Neutrophil (primary cell): ENCODE results near the gene ZBTB12.

Experiments used
- H3K27ac ChIP-seq: fragments of 200-600 bp; sonication (generic); 2 replicates; pipeline ENCODE4 v1.5.1; 2016; ENCODE audit warnings: mild to moderate bottlenecking, moderate library complexity
- H3K27me3 ChIP-seq: fragments of 200-600 bp; sonication (generic); 2 replicates; pipeline ENCODE4 v1.6.0; 2016; ENCODE audit warnings: mild to moderate bottlenecking
- H3K36me3 ChIP-seq: fragments of 200-600 bp; sonication (generic); 2 replicates; pipeline ENCODE4 v1.5.1; 2017
- H3K4me1 ChIP-seq, 2 experiments: fragments of 200-600 bp in 1 of 2; sonication (generic) in 1 of 2; 1 replicate in 1 of 2; 2 replicates in 1 of 2; pipeline versions ENCODE4 v1.5.1 to v1.6.1; 2013 to 2016; ENCODE audit warnings: low read depth in 1 of 2, low read length in 1 of 2, mild to moderate bottlenecking in 1 of 2, moderate library complexity in 1 of 2; ENCODE audit not compliant: control insufficient read depth in 1 of 2, insufficient read depth in 1 of 2
- H3K4me3 ChIP-seq, 2 experiments: fragments of 200-600 bp in 1 of 2; sonication (generic) in 1 of 2; 1 replicate in 1 of 2; 2 replicates in 1 of 2; pipeline ENCODE4 v1.5.1; 2013 to 2016; ENCODE audit warnings: low read depth in 1 of 2, low read length in 1 of 2, mild to moderate bottlenecking in 1 of 2, moderate library complexity in 1 of 2
- H3K9me3 ChIP-seq: fragments of 200-600 bp; sonication (generic); 2 replicates; pipeline ENCODE4 v1.5.1; 2016
- TF ChIP-seq, protein P1 (sequence below): fragments of 200-600 bp; sonication (generic); IDR thresholded peaks from 2 replicates; pipeline ENCODE4 v1.5.1; 2016; ENCODE audit warnings: antibody characterized with exemption

ZBTB12 gene

DNA sequence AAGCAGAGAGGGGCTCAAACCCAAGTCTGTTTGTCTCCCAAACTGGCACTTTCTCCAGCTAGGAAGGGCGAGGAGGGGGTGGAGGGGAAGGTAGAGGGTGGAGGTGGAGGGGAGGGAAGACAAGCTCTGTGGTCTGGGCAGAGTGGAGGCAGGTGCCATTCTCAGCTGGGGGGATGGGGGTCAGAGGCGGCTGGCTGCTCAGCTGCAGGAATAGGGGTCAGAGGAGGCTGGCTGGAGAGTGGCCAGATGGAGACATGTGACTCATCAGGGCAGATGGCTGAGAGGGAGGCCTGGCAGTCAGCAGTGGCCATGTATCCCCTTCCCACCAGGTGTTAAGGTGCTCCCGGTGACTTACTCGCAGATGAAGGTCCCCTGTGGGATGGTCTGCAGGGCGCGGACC, 19.5 kb downstream of the ZBTB12 start:
- H3K36me3 ChIP-seq, result peaks cover 65% of the 10 kb centered on the region
- H3K4me1 ChIP-seq, result no peaks in the 10 kb centered on the region
- no peaks in the 10 kb centered on the region for H3K27me3 ChIP-seq
- no peak overlapping the region for H3K4me3 ChIP-seq
- H3K9me3 ChIP-seq, result no peaks in the 10 kb centered on the region
- H3K27ac ChIP-seq, result no peak overlapping the region
- TF ChIP-seq, protein P1, sequence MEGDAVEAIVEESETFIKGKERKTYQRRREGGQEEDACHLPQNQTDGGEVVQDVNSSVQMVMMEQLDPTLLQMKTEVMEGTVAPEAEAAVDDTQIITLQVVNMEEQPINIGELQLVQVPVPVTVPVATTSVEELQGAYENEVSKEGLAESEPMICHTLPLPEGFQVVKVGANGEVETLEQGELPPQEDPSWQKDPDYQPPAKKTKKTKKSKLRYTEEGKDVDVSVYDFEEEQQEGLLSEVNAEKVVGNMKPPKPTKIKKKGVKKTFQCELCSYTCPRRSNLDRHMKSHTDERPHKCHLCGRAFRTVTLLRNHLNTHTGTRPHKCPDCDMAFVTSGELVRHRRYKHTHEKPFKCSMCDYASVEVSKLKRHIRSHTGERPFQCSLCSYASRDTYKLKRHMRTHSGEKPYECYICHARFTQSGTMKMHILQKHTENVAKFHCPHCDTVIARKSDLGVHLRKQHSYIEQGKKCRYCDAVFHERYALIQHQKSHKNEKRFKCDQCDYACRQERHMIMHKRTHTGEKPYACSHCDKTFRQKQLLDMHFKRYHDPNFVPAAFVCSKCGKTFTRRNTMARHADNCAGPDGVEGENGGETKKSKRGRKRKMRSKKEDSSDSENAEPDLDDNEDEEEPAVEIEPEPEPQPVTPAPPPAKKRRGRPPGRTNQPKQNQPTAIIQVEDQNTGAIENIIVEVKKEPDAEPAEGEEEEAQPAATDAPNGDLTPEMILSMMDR, result no peak

DNA sequence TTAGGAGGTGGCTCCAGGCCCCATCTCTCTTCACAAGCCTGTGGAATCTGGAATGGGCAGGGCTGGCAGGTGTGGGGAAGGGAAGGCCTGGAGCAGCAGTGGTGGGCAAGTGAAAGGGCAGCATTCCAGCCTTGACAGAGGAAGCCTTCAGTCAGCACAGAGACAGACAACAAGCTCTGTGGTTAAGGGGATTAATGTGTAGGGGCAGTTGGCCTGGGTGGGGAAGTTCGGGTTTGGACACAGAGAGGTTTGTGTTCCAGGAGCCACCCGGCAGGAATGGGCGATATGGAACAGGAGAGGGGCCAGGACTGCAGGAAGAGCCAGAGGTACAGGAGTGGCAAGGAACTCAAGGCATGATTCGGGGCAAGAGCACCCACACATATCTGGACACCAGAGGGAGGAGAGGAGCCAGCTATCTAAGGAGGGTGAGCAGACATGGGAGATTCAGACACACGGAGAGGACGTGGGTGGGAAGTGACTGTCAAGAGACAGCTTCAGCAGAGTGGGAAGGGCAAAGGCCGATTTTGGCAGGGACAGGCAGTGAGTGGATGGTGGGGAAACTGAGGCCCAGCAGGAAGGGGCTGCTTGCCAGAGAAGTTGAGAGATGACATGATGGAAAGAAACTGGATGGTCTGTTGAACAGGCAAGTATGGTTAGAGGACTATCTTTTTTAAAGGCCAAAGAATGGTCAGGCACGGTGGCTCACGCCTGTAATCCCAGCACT, 20.6 kb downstream of the ZBTB12 start:
- H3K36me3 ChIP-seq, result peaks cover 55% of the 10 kb centered on the region
- no peaks in the 10 kb centered on the region for H3K9me3 ChIP-seq
- H3K27me3 ChIP-seq, result no peaks in the 10 kb centered on the region
- H3K27ac ChIP-seq, result no peak overlapping the region
- no peaks in the 10 kb centered on the region for H3K4me1 ChIP-seq
- TF ChIP-seq, protein P1, result no peak
- H3K4me3 ChIP-seq, result no peak overlapping the region

DNA sequence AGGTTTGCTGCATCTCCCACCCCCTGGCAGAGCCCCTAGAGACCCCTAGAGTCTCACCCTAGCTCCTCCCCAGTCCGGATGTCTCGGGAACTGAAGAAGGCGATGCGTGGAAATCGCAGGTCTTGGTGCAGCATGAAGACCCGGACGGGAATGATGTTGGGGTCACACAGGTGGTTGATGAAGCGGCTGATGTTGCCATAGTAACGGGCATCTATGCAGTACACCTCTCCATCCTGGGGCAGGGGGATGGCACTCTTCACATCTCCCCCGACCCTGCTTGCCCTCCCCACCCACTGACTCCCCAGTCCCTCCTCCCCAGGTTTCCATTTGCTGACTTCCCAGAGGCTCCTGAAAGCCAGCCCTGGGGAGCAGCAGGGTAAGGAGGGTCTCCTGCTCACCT, 21.3 kb downstream of the ZBTB12 start:
- peaks cover 55% of the 10 kb centered on the region for H3K36me3 ChIP-seq
- H3K9me3 ChIP-seq, result no peaks in the 10 kb centered on the region
- TF ChIP-seq, protein P1, result no peak
- no peak overlapping the region for H3K4me3 ChIP-seq
- H3K27me3 ChIP-seq, result no peaks in the 10 kb centered on the region
- H3K27ac ChIP-seq, result no peak overlapping the region
- H3K4me1 ChIP-seq, result no peaks in the 10 kb centered on the region

DNA sequence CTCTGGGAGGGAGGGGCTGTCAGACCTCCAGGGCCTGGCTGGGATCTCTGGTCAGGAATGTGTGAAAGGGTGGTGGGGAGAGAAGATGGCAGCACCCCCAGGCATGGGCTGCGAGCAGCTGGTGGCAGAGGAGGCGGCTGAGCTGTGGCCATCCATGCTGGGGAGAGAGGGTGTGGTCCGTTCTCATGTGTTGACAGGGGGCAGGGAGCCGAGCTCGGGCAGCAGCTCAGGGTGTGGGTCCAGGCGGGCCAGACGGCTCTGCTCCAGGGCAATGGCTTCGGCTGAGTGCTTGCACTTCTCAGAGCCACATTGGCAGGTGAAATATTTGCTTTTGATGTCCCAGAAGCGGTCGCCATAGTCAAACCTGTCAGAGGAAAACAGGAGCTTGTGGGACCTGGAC, 22.0 kb downstream of the ZBTB12 start:
- no peak overlapping the region for H3K4me3 ChIP-seq
- H3K36me3 ChIP-seq, result peaks cover 53% of the 10 kb centered on the region
- no peaks in the 10 kb centered on the region for H3K4me1 ChIP-seq

DNA sequence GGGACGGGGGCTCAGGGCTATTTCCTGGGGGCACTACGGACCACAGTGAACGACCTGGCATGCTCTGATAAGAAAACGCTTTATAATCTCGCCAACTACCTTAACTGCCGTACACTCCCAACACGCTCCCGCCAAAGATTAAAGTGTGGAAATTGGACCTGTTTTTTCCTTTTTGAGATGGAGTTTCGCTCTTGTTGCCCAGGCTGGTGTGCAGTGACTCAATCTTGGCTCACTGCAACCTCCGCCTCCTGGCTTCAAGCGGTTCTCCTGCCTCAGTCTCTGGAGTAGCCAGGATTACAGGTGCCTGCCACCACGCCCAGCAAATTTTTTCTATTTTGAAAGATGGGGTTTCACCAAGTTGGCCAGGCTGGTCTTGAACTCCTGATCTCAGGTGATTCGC, 22.7 kb downstream of the ZBTB12 start:
- Histone ChIP-seq H3K27me3 (no peaks in the 10 kb centered on the region), H3K4me1 (no peaks in the 10 kb centered on the region), H3K36me3 (peaks cover 45% of the 10 kb centered on the region), H3K9me3 (no peaks in the 10 kb centered on the region), H3K27ac (no peak overlapping the region), H3K4me3 (no peak overlapping the region)
- TF ChIP-seq, protein P1, result no peak

More for the DNA sequence above, 22.0 kb downstream of the ZBTB12 start:
- Histone ChIP-seq H3K27me3 (no peaks in the 10 kb centered on the region), H3K9me3 (no peaks in the 10 kb centered on the region), H3K27ac (no peak overlapping the region)
- TF ChIP-seq, protein P1, result no peak
